Activated CD4-positive, alpha-beta T cell treated with anti-CD3 and anti-CD28 coated beads for 36 hours (primary cell): ENCODE data around the gene KEL. TPM values are rescaled to one million over a fixed set of nuclear protein-coding genes. Genes with fewer than 3 reads are reported as not detected.

Experiments
- ATAC-seq: fragments of 200-7000 bp; cut with Tn5 transposase; one replicate; pipeline ENCODE4 v1.10.0; 2021; ENCODE audit warnings: mild to moderate bottlenecking, moderate library complexity
- CTCF ChIA-PET: fragments of 350-600 bp; sonication (Branson Sonifier 250); formaldehyde crosslinking; loops from one replicate; lab custom pipeline; 2021; ENCODE audit warnings: antibody characterized with exemption; lab: Charles Lee
- POLR2A ChIA-PET: fragments of 350-600 bp; sonication (Branson Sonifier 250); formaldehyde crosslinking; loops from one replicate; lab custom pipeline; 2021; ENCODE audit warnings: antibody characterized with exemption, inconsistent platforms; lab: Charles Lee
- DNase-seq: peaks from one replicate; pipeline ENCODE4 v3.0.0-alpha.2; 2020
- H3K27ac Mint-ChIP-seq: one replicate; pipeline ENCODE4 v1.8.0; 2021; ENCODE audit warnings: mixed read lengths
- H3K27me3 Mint-ChIP-seq: one replicate; pipeline ENCODE4 v1.8.0; 2021; ENCODE audit warnings: mixed read lengths
- H3K36me3 Mint-ChIP-seq: one replicate; pipeline ENCODE4 v1.8.0; 2021; ENCODE audit warnings: low read depth, mixed read lengths
- H3K4me1 Mint-ChIP-seq: one replicate; pipeline ENCODE4 v1.8.0; 2021; ENCODE audit warnings: mixed read lengths
- H3K4me3 Mint-ChIP-seq: one replicate; pipeline ENCODE4 v1.8.0; 2021; ENCODE audit warnings: mild to moderate bottlenecking, moderate library complexity, mixed read lengths
- H3K9me3 Mint-ChIP-seq: one replicate; pipeline ENCODE4 v1.8.0; 2021; ENCODE audit warnings: low read depth, mixed read lengths
- intact Hi-C, 2 experiments: fragments of 100-400 bp; cut with DNase I in 1 of 2; cut with micrococcal nuclease in 1 of 2; formaldehyde crosslinking; loops; one replicate each; pipeline versions ENCODE4 v1.14.2 to v1.15.1; 2022 to 2024; cut with DNase I, micrococcal nuclease
- total RNA-seq, 2 experiments: library from RNA; stranded (reverse); gene quantifications; one replicate each; pipeline ENCODE4 v1.2.3, GENCODE V29; 2021

Gene KEL
- total RNA-seq, 2 experiments from 2014 or later: 0.32 to 0.44 TPM

- Mint-ChIP-seq H3K36me3 (no peaks in the 10 kb centered on the region), H3K27ac (no peak overlapping the region), H3K9me3 (no peaks in the 10 kb centered on the region), H3K4me3 (no peak overlapping the region), H3K27me3 (no peaks in the 10 kb centered on the region), H3K4me1 (no peaks in the 10 kb centered on the region)
- ChIA-PET CTCF (interaction anchor here (0.6 to 1.3 kb wide), 3 partner anchors 24 to 36 kb away, joined by 3 to 4 read pairs (median 3); no protein-coding TSS in a partner anchor), POLR2A (no interaction called here)
- DNase-seq: no peak
- intact Hi-C loops: no loop called here
- ATAC-seq: no peak
Observed at GRCh38 chr7:142897691-142898090, 64.5 kb downstream of the KEL start.

- no peak for DNase-seq
- Mint-ChIP-seq H3K36me3 (no peaks in the 10 kb centered on the region), H3K4me3 (no peak overlapping the region), H3K27ac (no peak overlapping the region), H3K9me3 (no peaks in the 10 kb centered on the region), H3K4me1 (no peaks in the 10 kb centered on the region), H3K27me3 (no peaks in the 10 kb centered on the region)
- ChIA-PET POLR2A (no interaction called here), CTCF (interaction anchor here (0.7 to 1.3 kb wide), 2 partner anchors 11 to 23 kb away, joined by 3 to 4 read pairs; partner anchors contain the start of gene TRPV6)
- intact Hi-C loops: no loop called here
- no peak for ATAC-seq
Observed at GRCh38 chr7:142896741-142897379, 65.3 kb downstream of the KEL start.

- POLR2A ChIA-PET: no interaction called here
- H3K4me1 Mint-ChIP-seq: no peaks in the 10 kb centered on the region
- CTCF ChIA-PET: interaction anchor here (0.6 to 0.7 kb wide), 2 partner anchors 11 to 54 kb away, joined by 3 read pairs; partner anchors contain the start of gene TRPV6
- H3K36me3 Mint-ChIP-seq: no peaks in the 10 kb centered on the region
- intact Hi-C loops: no loop called here
- no peaks in the 10 kb centered on the region for H3K9me3 Mint-ChIP-seq
- H3K27me3 Mint-ChIP-seq: no peaks in the 10 kb centered on the region
- H3K4me3 Mint-ChIP-seq: no peak overlapping the region
- ATAC-seq (no peak), DNase-seq (no peak)
- H3K27ac Mint-ChIP-seq: no peak overlapping the region
Observed at GRCh38 chr7:142896151-142896550, 66.0 kb downstream of the KEL start.

GRCh38 chr7:142894985-142895593 is 67.1 kb downstream of the KEL start:
- DNase-seq: no peak
- H3K4me1 Mint-ChIP-seq: no peaks in the 10 kb centered on the region
- H3K9me3 Mint-ChIP-seq: no peaks in the 10 kb centered on the region
- H3K4me3 Mint-ChIP-seq: no peak overlapping the region
- intact Hi-C loops: no loop called here
- H3K36me3 Mint-ChIP-seq: no peaks in the 10 kb centered on the region
- peaks cover 4% of the 10 kb centered on the region for H3K27me3 Mint-ChIP-seq
- ATAC-seq: no peak
- CTCF ChIA-PET: interaction anchor here (1.5 to 1.9 kb wide), 2 partner anchors 14 to 16 kb away, joined by 6 to 7 read pairs; no protein-coding TSS in a partner anchor
- POLR2A ChIA-PET: no interaction called here
- H3K27ac Mint-ChIP-seq: no peak overlapping the region

- CTCF ChIA-PET: interaction anchor here (1.5 to 1.9 kb wide), 2 partner anchors 13 to 15 kb away, joined by 6 to 7 read pairs; no protein-coding TSS in a partner anchor
- Mint-ChIP-seq H3K36me3 (no peaks in the 10 kb centered on the region), H3K9me3 (no peaks in the 10 kb centered on the region), H3K27ac (no peak overlapping the region), H3K4me1 (no peaks in the 10 kb centered on the region), H3K27me3 (peaks cover 4% of the 10 kb centered on the region), H3K4me3 (no peak overlapping the region)
- intact Hi-C loops: no loop called here
- POLR2A ChIA-PET: no interaction called here
- ATAC-seq (no peak), DNase-seq (no peak)
Observed at GRCh38 chr7:142894112-142894984, 67.8 kb downstream of the KEL start.

- Mint-ChIP-seq H3K27me3 (peaks cover 4% of the 10 kb centered on the region), H3K4me1 (no peaks in the 10 kb centered on the region), H3K9me3 (no peaks in the 10 kb centered on the region), H3K36me3 (no peaks in the 10 kb centered on the region), H3K27ac (no peak overlapping the region), H3K4me3 (no peak overlapping the region)
- POLR2A ChIA-PET: no interaction called here
- DNase-seq (no peak), ATAC-seq (no peak)
- intact Hi-C loops: no loop called here
- CTCF ChIA-PET: interaction anchor here (0.5 kb wide), 1 partner anchor 173 kb away, joined by 3 read pairs; no protein-coding TSS in a partner anchor
Observed at GRCh38 chr7:142892951-142893350, 69.2 kb downstream of the KEL start.

- intact Hi-C loops: no loop called here
- no peaks in the 10 kb centered on the region for H3K9me3 Mint-ChIP-seq
- ChIA-PET CTCF (interaction anchor here (0.6 kb wide), 1 partner anchor 337 kb away, joined by 3 read pairs; no protein-coding TSS in a partner anchor), POLR2A (no interaction called here)
- H3K27ac Mint-ChIP-seq: no peak overlapping the region
- H3K27me3 Mint-ChIP-seq: peaks cover 4% of the 10 kb centered on the region
- H3K4me1 Mint-ChIP-seq: no peaks in the 10 kb centered on the region
- ATAC-seq (no peak), DNase-seq (no peak)
- H3K4me3 Mint-ChIP-seq: no peak overlapping the region
- H3K36me3 Mint-ChIP-seq: no peaks in the 10 kb centered on the region
Observed at GRCh38 chr7:142891490-142892082, 70.6 kb downstream of the KEL start.

Other genes with a start within 250 kb of the KEL start
- gene PRSS1, start 212.9 kb downstream of the KEL start, total RNA-seq: not detected
- not detected for gene PRSS2, start 191.4 kb downstream of the KEL start, total RNA-seq
- 10 to 100 TPM; 14.7 to 15.1 TPM for gene EPHB6, start 107.3 kb downstream of the KEL start, total RNA-seq
- gene TRPV6, start 76.6 kb downstream of the KEL start, total RNA-seq: not detected
- not detected for gene TRPV5, start 28.6 kb downstream of the KEL start, total RNA-seq
- not detected for gene LLCFC1, start 22.9 kb downstream of the KEL start, total RNA-seq
- gene OR9A2, start 64.8 kb upstream of the KEL start, total RNA-seq: not detected
- not detected for gene OR6V1, start 90.0 kb upstream of the KEL start, total RNA-seq
- gene PIP, start 169.7 kb upstream of the KEL start, total RNA-seq: not detected
- not detected for gene TAS2R39, start 221.1 kb upstream of the KEL start, total RNA-seq